Neutrophil (primary cell): ENCODE data around the gene PCSK6.

Experiments used
- H3K27ac ChIP-seq: fragments of 200-600 bp; sonication (generic); 2 replicates; pipeline ENCODE4 v1.5.1; 2016; ENCODE audit warnings: mild to moderate bottlenecking, moderate library complexity
- H3K27me3 ChIP-seq: fragments of 200-600 bp; sonication (generic); 2 replicates; pipeline ENCODE4 v1.6.0; 2016; ENCODE audit warnings: mild to moderate bottlenecking
- H3K36me3 ChIP-seq: fragments of 200-600 bp; sonication (generic); 2 replicates; pipeline ENCODE4 v1.5.1; 2017
- H3K4me1 ChIP-seq, 2 experiments: fragments of 200-600 bp in 1 of 2; sonication (generic) in 1 of 2; 1 replicate in 1 of 2; 2 replicates in 1 of 2; pipeline versions ENCODE4 v1.5.1 to v1.6.1; 2013 to 2016; ENCODE audit warnings: low read depth in 1 of 2, low read length in 1 of 2, mild to moderate bottlenecking in 1 of 2, moderate library complexity in 1 of 2; ENCODE audit not compliant: control insufficient read depth in 1 of 2, insufficient read depth in 1 of 2
- H3K4me3 ChIP-seq, 2 experiments: fragments of 200-600 bp in 1 of 2; sonication (generic) in 1 of 2; 1 replicate in 1 of 2; 2 replicates in 1 of 2; pipeline ENCODE4 v1.5.1; 2013 to 2016; ENCODE audit warnings: low read depth in 1 of 2, low read length in 1 of 2, mild to moderate bottlenecking in 1 of 2, moderate library complexity in 1 of 2
- H3K9me3 ChIP-seq: fragments of 200-600 bp; sonication (generic); 2 replicates; pipeline ENCODE4 v1.5.1; 2016
- CTCF ChIP-seq: fragments of 200-600 bp; sonication (generic); IDR thresholded peaks from 2 replicates; pipeline ENCODE4 v1.5.1; 2016; ENCODE audit warnings: antibody characterized with exemption

The PCSK6 gene

GRCh38 chr15:101355678-101356464 lies 133.6 kb downstream of the PCSK6 start:
- peaks cover 2% of the 10 kb centered on the region for H3K27me3 ChIP-seq
- no peaks in the 10 kb centered on the region for H3K36me3 ChIP-seq
- no peak overlapping the region for H3K4me3 ChIP-seq
- H3K27ac ChIP-seq = no peak overlapping the region
- no peaks in the 10 kb centered on the region for H3K9me3 ChIP-seq
- TF ChIP-seq CTCF = no peak
- no peaks in the 10 kb centered on the region for H3K4me1 ChIP-seq

- no peak for TF ChIP-seq CTCF
- Histone ChIP-seq H3K36me3 (no peaks in the 10 kb centered on the region), H3K27me3 (peaks cover 8% of the 10 kb centered on the region)
These were observed 134.4 kb downstream of the PCSK6 start for GRCh38 chr15:101354891-101355623.

GRCh38 chr15:101353240-101353639 lies 136.3 kb downstream of the PCSK6 start:
- Histone ChIP-seq H3K4me1 (no peaks in the 10 kb centered on the region), H3K4me3 (no peak overlapping the region), H3K27me3 (peaks cover 22% of the 10 kb centered on the region), H3K9me3 (no peaks in the 10 kb centered on the region), H3K36me3 (no peaks in the 10 kb centered on the region), H3K27ac (no peak overlapping the region)
- no peak for TF ChIP-seq CTCF

More at GRCh38 chr15:101354891-101355623, 134.4 kb downstream of the PCSK6 start:
- no peaks in the 10 kb centered on the region for H3K9me3 ChIP-seq
- no peak overlapping the region for H3K4me3 ChIP-seq
- no peaks in the 10 kb centered on the region for H3K4me1 ChIP-seq
- H3K27ac ChIP-seq = no peak overlapping the region

GRCh38 chr15:101351736-101352135 lies 137.8 kb downstream of the PCSK6 start:
- H3K4me3 ChIP-seq = no peak overlapping the region
- no peak for TF ChIP-seq CTCF
- no peak overlapping the region for H3K27ac ChIP-seq

DNA sequence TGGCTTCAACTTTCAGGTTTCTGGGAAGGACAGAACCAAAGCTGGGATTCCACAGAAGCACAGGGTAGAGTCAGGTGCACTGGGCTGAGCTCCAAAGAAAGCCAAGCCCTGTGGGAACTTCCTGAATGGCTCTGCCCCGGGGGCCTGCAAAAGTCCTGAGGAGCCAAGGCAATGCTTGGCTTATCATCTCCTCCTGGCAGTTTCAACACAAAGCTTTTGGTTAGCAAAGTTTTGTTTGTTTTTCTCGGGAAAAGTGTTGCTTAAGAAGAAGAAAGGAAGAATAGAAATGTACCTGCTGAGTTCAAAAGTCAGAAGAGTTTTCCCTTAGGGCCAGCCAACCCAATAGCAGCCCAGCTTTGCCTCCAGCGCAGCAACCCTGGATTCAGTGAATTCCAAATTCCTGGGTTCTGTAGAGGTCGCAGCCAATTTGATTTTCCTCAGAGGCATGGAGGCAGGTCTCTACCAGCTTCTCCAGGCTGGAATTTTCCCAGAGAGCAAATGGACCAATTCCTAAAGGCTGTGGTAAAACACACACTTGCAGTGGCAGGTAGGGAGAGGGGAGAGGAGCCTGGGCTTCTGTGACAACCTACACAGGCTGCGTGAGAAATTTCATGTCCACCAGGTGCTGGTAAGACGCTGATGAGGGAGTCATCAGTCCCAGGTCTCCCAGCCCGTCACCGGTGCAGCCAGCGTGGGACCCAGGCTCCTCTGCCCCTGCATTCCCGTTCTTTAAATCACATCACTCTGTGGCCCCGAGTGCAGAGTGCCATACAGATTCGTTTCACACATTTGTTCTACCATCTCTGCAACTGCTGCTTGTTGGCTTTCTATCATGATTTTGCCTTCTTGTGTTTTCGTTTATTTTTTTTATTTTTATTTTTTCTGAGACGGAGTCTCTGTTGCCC lies 140.2 kb downstream of the PCSK6 start:
- Histone ChIP-seq H3K9me3 (no peaks in the 10 kb centered on the region), H3K4me1 (no peaks in the 10 kb centered on the region), H3K36me3 (no peaks in the 10 kb centered on the region), H3K27me3 (peaks cover 59% of the 10 kb centered on the region), H3K4me3 (no peak overlapping the region), H3K27ac (no peak overlapping the region)
- TF ChIP-seq CTCF = no peak

More at GRCh38 chr15:101351736-101352135, 137.8 kb downstream of the PCSK6 start:
- H3K9me3 ChIP-seq = no peaks in the 10 kb centered on the region
- no peaks in the 10 kb centered on the region for H3K36me3 ChIP-seq
- no peaks in the 10 kb centered on the region for H3K4me1 ChIP-seq
- peaks cover 37% of the 10 kb centered on the region for H3K27me3 ChIP-seq
